Keratinocyte (primary cell): ENCODE data around the gene DMXL1. TPM values are rescaled to one million over a fixed set of nuclear protein-coding genes. Genes with fewer than 3 reads are reported as not detected.

Experiments
- DNase-seq: peaks from one replicate; pipeline ENCODE4 v3.0.0-alpha.2; 2011; ENCODE audit warnings: low read depth, missing footprints, low spot score
- FAIRE-seq: peaks from 2 replicates; lab custom pipeline; 2011; peaks lifted over from hg19 to GRCh38; lab: Jason Lieb, UNC
- H2AFZ ChIP-seq: 2 replicates; pipeline ENCODE4 v1.6.0; 2012; ENCODE audit warnings: low read length, control low read depth, inconsistent platforms; ENCODE audit not compliant: control insufficient read depth
- H3K27ac ChIP-seq: 2 replicates; pipeline ENCODE4 v1.5.1; 2011; ENCODE audit warnings: low read length; ENCODE audit not compliant: control insufficient read depth, insufficient read depth
- H3K27me3 ChIP-seq: 3 replicates; pipeline ENCODE4 v1.6.0; 2011; ENCODE audit warnings: low read length; ENCODE audit not compliant: control insufficient read depth, insufficient read depth; ENCODE audit errors: extremely low read depth
- H3K36me3 ChIP-seq, 2 experiments: 2 replicates in 1 of 2; 3 replicates in 1 of 2; pipeline ENCODE4 v1.5.1; 2011; ENCODE audit warnings: low read length in 2 of 2, mild to moderate bottlenecking in 1 of 2; ENCODE audit not compliant: control insufficient read depth in 2 of 2, insufficient read depth in 2 of 2; ENCODE audit errors: extremely low read depth in 1 of 2
- H3K4me1 ChIP-seq: 3 replicates; pipeline ENCODE4 v1.5.1; 2011; ENCODE audit warnings: low read length; ENCODE audit not compliant: control insufficient read depth, insufficient read depth; ENCODE audit errors: extremely low read depth
- H3K4me2 ChIP-seq: 3 replicates; pipeline ENCODE4 v1.6.0; 2011; ENCODE audit warnings: low read depth, low read length; ENCODE audit not compliant: control insufficient read depth, insufficient read depth; ENCODE audit errors: extremely low read depth
- H3K4me3 ChIP-seq, 3 experiments: fragments of 200-600 bp in 1 of 3; sonication (generic) in 1 of 3; 2 replicates in 2 of 3; 3 replicates in 1 of 3; pipeline ENCODE4 v1.5.1; 2011 to 2016; ENCODE audit warnings: low read length in 3 of 3, mild to moderate bottlenecking in 3 of 3, control low read depth in 2 of 3, inconsistent platforms in 1 of 3, low read depth in 1 of 3, mixed read lengths in 1 of 3, mixed run types in 1 of 3, moderate library complexity in 1 of 3; ENCODE audit not compliant: control insufficient read depth in 2 of 3, insufficient read depth in 2 of 3; ENCODE audit errors: extremely low read depth in 1 of 3
- H3K79me2 ChIP-seq: 2 replicates; pipeline ENCODE4 v1.6.0; 2012; ENCODE audit warnings: low read length; ENCODE audit not compliant: control insufficient read depth, insufficient read depth
- H3K9ac ChIP-seq: 3 replicates; pipeline ENCODE4 v1.6.0; 2011; ENCODE audit warnings: low read length; ENCODE audit not compliant: control insufficient read depth, insufficient read depth; ENCODE audit errors: extremely low read depth
- H3K9me1 ChIP-seq: 3 replicates; pipeline ENCODE4 v1.6.0; 2011; ENCODE audit warnings: low read length; ENCODE audit not compliant: control insufficient read depth, insufficient read depth; ENCODE audit errors: extremely low read depth
- H3K9me3 ChIP-seq: 2 replicates; pipeline ENCODE4 v1.5.1; 2012; ENCODE audit warnings: low read depth, low read length; ENCODE audit not compliant: control insufficient read depth
- H4K20me1 ChIP-seq: 3 replicates; pipeline ENCODE4 v1.6.0; 2011; ENCODE audit warnings: low read length; ENCODE audit not compliant: control insufficient read depth, insufficient read depth; ENCODE audit errors: extremely low read depth
- EZH2 ChIP-seq: IDR thresholded peaks from one replicate; pipeline ENCODE4 v1.6.1; 2012; ENCODE audit warnings: inconsistent platforms, mild to moderate bottlenecking, low read length, moderate library complexity
- dilution Hi-C: fragments of 300-500 bp; cut with MboI; formaldehyde crosslinking; loops from one replicate; pipeline ENCODE4 v1.7.0; 2020; ENCODE audit warnings: low sequenced_read_pairs; ENCODE audit not compliant: extremely low pct_ligation_motif_present
- polyA plus RNA-seq, 5 experiments: library from polyadenylated mRNA; depleted of rRNA in 3 of 5; stranded (reverse) in 3 of 5; stranded (forward) in 1 of 5; unstranded in 1 of 5; fragments of >200 nt; gene quantifications; 1 replicate in 1 of 5; 2 replicates in 3 of 5; 3 replicates in 1 of 5; pipeline versions ENCODE4 v1.2.1 to v1.2.3, GENCODE V29; 2011 to 2012; ENCODE audit warnings: missing spikeins in 2 of 5, low read depth in 1 of 5, low replicate concordance in 1 of 5
- TF ChIP-seq, protein P1 (sequence below), 3 experiments: IDR thresholded peaks in 1 of 3; conservative IDR thresholded peaks in 1 of 3; optimal IDR thresholded peaks in 1 of 3; 2 replicates in 2 of 3; 3 replicates in 1 of 3; pipeline versions ENCODE3 to v1.5.1; 2011; ENCODE audit warnings: low read length in 3 of 3, mild to moderate bottlenecking in 3 of 3, moderate library complexity in 2 of 3, control low read depth in 1 of 3, inconsistent platforms in 1 of 3; ENCODE audit not compliant: insufficient read depth in 2 of 3; ENCODE audit errors: extremely low read depth in 1 of 3

DMXL1 gene
- polyA plus RNA-seq, 1 donor (not counting 4 experiments of a cell fraction or from before 2014, with no cell fraction given): 13.1 TPM

DNA sequence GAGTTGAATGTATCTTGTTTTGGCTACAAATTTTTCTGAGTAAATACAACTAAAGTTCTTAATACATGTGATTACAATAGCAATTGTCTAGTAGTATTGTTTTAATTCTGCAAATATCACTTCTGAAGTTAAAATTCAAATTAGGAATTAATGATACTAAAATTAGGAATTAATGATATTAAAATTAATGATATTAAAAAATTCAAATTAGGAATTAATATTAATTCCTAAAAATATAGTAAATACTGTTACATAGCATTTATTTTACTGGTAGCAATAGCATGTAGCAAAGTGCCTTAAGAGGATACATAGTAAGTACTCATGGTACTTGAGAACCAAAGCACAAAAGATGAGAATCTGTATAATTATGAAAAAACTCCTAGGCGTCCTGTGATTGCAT lies 136.2 kb downstream of the DMXL1 start:
- H2AFZ ChIP-seq: no peak overlapping the region
- dilution Hi-C loops: no loop called here
- no peak for FAIRE-seq

DNA sequence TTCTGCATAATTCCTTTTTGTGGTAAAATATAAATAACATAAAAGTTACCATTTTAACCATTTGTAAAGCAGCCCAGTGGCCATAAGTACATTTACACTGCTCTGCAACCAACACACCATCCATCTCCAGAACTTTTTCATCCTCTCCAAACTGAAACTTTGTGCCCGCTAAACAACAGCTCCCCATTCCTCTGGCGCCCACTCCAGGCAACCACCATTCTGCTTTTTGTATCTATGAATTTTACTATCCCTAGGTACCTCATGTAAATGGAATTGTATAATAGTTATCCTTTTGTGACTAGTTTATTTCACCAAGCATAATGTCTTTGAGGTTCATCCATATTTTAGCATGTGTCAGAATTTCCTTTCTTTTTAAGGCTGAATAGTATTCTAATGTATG lies 141.1 kb downstream of the DMXL1 start:
- Histone ChIP-seq H3K4me2 (no peak overlapping the region), H3K4me3 (no peak overlapping the region), H2AFZ (no peak overlapping the region), H3K9me1 (no peaks in the 10 kb centered on the region), H3K79me2 (no peaks in the 10 kb centered on the region), H3K9ac (no peak overlapping the region), H4K20me1 (no peaks in the 10 kb centered on the region), H3K27ac (no peak overlapping the region), H3K4me1 (no peaks in the 10 kb centered on the region), H3K9me3 (no peaks in the 10 kb centered on the region), H3K27me3 (no peaks in the 10 kb centered on the region), H3K36me3 (no peaks in the 10 kb centered on the region)
- dilution Hi-C loops: no loop called here
- no peak for FAIRE-seq
- no peak for DNase-seq
- TF ChIP-seq, protein P1, sequence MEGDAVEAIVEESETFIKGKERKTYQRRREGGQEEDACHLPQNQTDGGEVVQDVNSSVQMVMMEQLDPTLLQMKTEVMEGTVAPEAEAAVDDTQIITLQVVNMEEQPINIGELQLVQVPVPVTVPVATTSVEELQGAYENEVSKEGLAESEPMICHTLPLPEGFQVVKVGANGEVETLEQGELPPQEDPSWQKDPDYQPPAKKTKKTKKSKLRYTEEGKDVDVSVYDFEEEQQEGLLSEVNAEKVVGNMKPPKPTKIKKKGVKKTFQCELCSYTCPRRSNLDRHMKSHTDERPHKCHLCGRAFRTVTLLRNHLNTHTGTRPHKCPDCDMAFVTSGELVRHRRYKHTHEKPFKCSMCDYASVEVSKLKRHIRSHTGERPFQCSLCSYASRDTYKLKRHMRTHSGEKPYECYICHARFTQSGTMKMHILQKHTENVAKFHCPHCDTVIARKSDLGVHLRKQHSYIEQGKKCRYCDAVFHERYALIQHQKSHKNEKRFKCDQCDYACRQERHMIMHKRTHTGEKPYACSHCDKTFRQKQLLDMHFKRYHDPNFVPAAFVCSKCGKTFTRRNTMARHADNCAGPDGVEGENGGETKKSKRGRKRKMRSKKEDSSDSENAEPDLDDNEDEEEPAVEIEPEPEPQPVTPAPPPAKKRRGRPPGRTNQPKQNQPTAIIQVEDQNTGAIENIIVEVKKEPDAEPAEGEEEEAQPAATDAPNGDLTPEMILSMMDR (optimal IDR thresholded peaks at IDR 0.05 in 1 of 3, IDR thresholded peaks at IDR 0.05 in 1 of 3, conservative IDR thresholded peaks at IDR 0.05 in 1 of 3; ENCODE audit: extremely low read depth in 1 of 3, insufficient read depth in 2 of 3, low read length in 3 of 3): no peak
- no peak for TF ChIP-seq EZH2

More for the DNA sequence above, 136.2 kb downstream of the DMXL1 start:
- no peaks in the 10 kb centered on the region for H3K27me3 ChIP-seq
- H3K4me2 ChIP-seq: no peak overlapping the region
- H3K36me3 ChIP-seq: no peaks in the 10 kb centered on the region
- no peaks in the 10 kb centered on the region for H3K9me1 ChIP-seq
- H3K4me3 ChIP-seq: no peak overlapping the region
- no peak overlapping the region for H3K27ac ChIP-seq
- H3K9ac ChIP-seq: no peak overlapping the region
- TF ChIP-seq, protein P1 (optimal IDR thresholded peaks at IDR 0.05 in 1 of 3, IDR thresholded peaks at IDR 0.05 in 1 of 3, conservative IDR thresholded peaks at IDR 0.05 in 1 of 3; ENCODE audit: extremely low read depth in 1 of 3, insufficient read depth in 2 of 3, low read length in 3 of 3): no peak
- no peak for TF ChIP-seq EZH2
- H3K79me2 ChIP-seq: no peaks in the 10 kb centered on the region
- H4K20me1 ChIP-seq: no peaks in the 10 kb centered on the region
- no peaks in the 10 kb centered on the region for H3K4me1 ChIP-seq
- H3K9me3 ChIP-seq: no peaks in the 10 kb centered on the region
- no peak for DNase-seq
